HG03045 (cell line): ENCODE measurements around the gene RAD51B.
"Not testable (repeated sequence)": the region's sequence is repeated elsewhere in the genome, so short reads cannot be mapped to it uniquely, and the experiment has no call there.

ENCODE experiments used
- ATAC-seq: cut with Tn5 transposase; IDR thresholded peaks from one replicate; pipeline ENCODE4 v1.9.1; 2021; ENCODE audit warnings: mild to moderate bottlenecking, moderate library complexity; ENCODE audit not compliant: unreplicated experiment

RAD51B gene

DNA sequence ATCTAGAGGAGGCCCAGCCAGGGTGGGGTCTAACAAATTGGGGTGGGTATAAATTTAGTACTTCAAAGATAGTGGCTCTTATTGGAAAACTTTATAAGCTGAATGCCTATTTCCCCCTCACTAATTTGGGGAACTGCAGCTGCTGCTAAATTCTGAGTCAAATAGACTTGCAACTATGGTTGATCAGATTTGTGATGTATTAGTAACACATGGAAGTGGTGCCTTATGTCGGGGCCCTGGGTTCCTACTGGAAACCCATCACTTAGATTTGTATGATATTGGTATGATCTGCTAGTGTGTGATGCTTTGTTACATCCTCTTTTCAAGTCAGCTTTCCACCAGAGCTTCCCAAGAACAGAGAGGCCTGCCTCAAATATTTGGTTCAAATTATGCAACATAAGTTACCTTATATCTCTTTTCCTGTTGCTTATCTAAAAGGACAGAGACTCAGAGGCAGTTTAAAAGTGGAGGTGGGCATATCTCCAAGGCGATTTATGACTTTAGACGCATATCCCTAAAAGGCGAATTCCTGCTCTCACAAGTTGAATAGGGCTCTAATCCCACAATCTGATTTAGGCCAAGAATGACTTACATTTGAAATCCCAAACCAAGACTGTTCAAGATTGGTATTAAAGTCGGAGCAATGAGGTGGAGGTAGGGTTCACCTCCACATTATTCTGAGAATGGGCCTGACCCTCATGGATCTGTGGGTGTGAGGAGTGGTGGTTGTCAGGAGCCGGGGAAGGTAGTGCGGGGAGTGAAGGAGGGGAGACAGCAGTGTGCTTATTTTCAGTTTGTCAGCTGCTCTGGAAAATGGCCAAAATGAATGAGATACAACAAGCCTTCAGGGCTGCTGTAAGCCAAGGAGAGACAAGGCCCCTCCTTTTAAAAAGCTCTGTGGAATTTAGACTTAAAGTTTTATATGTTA, 425.8 kb downstream of the RAD51B start:
- ATAC-seq, result no peak

DNA sequence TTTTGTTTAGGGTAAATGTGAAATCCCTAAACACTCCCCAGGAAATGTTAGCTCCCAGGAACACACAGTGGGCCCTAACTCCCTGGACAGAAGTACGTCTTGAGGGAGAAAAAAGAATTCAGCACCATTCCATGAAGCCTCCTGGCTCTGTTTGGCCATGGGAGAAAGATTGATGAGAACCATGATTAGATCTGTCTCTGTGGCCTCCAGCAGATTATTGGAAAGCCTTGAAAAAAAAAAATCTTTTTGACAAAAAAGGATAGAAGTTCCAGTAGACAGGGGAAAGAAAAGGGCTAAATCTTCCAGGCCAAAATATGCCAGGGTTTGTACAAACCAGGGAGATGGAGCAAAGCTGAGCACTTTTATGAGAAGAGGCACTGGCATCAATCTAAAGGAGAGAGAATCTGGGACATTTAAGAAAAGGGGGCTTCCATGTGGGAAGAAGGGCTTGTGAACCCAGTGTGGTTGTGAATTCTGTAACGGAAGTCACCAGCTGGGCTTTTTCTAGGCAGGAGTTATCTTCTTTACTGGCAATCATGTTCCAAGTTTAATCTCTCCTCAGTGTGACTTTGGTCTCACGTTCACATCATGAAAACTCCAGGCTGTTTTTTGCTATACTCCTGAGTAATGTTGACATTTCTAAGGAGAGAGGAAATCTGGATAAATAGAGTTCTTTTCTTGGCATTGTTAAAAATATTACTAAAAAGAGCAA, 426.7 kb downstream of the RAD51B start:
- ATAC-seq, result no peak

DNA sequence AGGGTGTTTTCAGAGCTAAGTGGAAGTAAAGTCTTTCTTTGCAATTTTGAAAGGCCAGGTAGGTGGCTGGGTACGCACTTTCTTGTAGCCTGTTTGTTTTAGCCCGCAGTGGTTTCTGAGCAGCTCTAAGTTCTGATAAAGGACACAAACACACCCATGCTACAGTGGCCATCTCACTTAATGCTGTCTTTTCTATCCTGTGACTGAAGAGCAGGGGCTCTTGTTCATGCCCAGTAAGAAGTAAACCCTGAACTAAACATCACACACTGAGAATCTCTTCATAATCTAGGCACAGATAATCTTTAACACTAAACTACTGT, 427.2 kb downstream of the RAD51B start:
- no peak for ATAC-seq

DNA sequence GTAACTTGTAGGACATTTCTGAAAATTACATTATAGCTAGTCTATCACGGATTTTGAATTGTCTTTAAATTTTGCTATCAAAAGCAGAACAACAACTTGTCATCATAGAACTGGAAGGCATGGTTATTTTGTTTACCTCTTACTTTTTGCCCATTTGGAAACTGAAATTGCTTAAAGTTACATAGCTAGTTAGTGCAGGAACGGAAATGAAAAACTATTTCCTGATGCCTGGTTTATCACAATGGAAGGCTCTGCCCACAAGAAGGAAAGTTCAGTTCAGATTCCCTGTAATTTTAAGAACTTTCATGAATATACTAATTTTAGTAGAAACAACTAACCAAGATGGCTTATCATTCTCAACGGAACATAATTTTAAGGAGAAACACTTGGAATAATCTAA, 427.7 kb downstream of the RAD51B start:
- ATAC-seq, result no peak

DNA sequence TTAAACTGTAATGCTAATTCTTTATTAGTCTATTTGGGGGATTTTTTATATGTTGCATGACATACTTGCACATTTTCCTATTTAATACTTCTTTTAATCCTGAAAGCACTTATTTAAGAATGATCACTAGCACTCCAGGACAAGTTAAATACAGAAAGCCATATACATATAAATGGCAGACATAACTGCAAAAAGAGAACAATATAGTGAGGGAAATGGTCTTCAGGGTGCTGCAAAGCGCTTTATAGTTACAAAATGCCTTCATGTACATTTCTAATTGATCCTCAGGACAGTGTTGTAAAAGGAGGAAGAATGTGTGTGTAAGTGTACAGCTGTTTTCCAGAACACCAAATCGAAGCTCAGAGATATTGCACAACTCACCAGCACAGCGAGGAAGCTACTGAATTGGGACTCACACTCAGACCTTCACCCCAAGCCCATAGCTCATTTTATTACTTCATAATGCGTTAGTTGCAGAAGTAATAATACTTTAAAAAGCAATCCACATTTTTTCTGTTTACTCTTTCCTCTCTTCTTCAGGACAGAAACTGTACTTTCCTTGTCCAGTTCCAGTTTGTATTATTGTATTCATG, 428.2 kb downstream of the RAD51B start:
- no peak for ATAC-seq

DNA sequence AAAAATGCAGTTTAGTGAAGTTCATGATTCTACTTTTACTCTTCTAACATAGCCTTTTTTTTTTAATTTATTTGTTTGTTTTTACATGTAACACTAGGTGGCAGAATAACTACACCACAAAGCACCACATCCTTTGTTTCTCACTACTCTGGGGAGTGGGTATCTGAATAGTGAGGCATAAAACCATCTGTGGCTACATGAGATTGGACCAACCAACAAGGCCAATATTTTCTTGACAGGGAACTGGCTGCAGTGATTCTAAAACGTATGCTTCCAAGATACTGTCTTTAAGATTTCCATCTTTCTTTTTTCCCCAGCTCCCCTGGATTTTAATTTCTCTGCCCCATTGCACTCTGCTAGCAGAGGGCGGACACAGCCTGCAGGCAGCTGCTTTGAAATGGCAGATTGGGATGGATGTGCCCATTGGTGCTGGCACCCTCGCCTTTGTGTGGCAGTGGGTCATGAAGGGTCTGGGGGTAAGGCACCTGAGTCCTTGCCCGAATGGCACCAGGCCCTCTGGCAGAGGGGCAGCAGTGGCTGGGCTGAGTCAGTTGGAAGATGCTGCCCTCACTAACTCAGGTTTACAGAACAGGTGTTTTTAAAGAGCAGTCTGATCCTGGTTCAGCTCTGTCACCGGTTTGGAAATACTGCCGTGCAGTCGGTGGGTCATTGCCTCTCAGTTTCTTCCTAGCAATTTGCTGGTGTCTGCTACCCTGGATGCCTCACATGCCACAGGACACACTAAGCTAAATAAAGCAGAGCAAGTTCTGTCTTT, 429.1 kb downstream of the RAD51B start:
- no peak for ATAC-seq

DNA sequence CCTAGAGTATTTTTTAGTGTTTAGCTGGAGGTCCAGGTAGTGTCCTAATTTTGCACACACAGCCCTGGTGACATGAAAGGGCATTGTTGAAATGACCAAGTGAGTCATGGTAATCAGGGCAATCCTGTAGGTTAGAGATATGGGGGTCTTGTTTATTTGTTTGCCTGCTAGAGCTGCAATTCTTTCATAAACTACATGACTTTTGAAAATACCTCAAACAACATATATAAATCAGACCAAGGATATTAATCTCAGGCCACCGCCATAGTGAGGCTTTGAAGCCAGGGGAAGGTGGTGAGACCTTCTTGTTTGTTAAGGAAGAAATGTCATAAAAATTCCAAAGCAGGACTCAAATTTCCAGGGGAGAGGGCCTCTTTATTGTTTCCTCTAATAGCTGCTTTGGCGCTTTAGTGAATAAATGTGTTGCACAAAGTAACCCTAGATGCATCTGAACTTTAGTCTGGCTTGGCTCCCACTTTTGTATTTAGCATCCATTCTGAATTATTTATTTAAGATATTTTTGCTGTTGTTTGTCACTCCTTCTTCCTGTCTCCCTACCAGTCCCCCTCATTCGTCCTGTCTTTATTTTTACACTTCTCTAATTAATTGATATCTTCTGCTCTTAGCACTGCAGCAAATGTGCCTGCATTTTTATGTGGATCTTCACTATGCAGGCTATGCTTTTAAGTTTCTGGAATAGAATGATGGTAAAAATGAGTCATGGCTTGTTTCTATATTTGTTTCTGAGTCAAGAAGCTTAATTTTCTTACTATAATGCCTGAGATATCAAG, 430.3 kb downstream of the RAD51B start:
- ATAC-seq, result no peak

DNA sequence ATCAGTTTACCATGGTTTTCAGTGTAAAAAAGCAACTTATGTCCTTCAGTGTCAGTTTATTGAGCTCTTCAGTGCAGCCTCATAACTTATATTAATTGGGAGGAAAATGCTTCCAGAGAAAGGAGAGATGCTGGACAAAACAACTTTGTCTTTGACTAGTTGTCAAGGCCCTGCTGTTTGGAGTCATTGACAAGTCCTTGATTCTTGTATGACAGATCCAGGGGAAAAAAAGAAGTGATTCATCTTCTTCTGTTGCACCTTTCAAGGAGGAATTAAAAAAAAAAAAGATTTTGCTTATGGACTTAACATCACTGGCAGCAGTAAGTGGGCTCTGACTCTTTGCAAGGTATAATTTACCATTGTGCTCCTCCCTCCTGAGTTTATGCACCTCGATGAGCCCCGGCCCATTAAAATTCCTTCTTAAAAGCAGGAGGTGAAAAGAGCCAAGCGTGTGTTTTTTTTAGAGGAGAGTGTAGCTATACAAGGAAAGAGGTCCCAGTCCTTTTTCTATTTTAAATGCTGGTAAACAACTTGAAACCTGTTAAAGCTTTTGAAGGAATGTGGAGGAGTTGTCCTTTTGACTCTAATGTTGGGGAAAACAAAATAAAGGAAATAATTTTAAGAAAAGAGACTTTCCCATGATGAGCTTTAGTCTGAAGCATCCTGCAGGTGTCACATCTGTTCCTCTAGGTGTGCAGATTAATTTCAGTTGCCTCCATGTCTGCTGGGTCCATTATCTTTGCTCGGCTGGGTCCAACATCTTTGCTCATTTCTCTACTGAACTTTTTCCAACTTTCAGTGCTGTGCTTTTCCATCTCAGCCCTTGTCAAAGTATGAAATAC, 431.6 kb downstream of the RAD51B start:
- ATAC-seq, result no peak

DNA sequence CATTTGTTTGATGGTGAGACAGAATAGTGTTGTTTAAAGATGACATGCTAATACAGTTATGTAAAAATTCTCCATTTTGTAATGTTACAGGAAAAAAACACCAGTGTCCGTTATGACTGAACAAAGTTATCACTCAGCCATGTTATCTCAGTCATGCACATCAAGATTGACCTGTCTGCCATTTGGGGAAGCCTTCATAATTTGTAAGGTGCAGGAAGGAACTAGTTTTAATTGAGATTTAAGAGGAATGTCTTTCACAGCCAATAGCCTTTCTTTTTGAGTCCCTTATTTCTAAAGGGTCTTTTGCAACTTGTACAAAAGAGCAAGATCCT, 432.2 kb downstream of the RAD51B start:
- no peak for ATAC-seq

DNA sequence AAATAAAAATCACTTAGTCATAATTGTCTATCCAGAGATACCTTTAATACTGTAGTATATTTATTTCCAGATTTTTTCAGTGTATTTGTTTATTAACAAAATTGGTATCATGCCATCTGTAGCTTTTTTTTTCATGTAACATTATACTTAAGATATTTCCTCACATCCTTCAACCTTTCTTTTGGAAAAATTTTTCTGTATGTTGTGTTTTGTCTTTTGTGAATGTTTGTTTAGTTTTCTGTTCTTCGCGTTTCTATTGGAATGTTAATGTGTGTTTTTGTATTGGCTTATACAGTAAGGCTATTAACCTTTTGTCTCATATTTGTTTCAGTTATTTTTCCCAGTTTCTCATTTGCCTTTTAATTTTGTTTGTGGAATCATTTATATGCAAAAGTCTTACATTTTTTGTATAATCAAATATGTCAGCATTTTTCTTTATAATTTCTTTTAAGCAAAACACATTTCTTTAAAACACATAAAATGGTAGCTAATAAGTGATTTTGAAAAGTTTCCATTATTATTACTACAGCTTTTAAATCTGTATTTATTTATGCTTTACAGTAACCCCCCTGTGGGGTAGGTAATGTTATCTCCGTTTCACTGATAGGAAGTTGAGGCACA, 433.7 kb downstream of the RAD51B start:
- no peak for ATAC-seq

DNA sequence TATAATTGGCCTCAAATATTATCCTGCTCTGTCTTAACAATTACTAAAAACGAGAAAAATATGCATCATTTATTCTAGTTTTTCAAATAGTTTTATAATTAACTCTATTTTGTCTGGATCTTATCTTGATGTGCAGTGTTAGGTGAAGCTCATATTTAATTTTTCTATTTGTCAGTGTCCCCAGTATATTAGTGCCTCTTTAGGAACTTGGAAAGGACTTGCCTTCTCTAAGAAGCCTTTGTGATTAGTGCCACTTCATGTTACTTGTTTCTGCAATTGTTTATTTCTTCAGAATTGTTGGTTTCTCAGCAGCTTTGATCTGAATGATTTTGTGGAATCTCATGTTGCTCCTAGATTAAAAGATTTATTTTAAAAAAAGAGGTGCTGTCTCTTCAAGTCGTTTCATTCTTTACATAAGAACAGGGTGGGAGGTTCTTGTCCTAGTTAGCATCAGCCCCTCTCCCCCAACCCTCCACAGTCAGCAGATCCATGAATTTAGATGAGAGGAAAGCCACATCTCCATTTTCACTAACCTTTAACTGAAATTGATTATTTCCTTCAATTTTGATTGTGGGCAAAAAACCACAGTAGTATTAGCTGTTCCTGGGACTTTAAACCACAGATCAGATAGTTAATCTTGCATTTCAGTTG, 434.4 kb downstream of the RAD51B start:
- no peak for ATAC-seq

DNA sequence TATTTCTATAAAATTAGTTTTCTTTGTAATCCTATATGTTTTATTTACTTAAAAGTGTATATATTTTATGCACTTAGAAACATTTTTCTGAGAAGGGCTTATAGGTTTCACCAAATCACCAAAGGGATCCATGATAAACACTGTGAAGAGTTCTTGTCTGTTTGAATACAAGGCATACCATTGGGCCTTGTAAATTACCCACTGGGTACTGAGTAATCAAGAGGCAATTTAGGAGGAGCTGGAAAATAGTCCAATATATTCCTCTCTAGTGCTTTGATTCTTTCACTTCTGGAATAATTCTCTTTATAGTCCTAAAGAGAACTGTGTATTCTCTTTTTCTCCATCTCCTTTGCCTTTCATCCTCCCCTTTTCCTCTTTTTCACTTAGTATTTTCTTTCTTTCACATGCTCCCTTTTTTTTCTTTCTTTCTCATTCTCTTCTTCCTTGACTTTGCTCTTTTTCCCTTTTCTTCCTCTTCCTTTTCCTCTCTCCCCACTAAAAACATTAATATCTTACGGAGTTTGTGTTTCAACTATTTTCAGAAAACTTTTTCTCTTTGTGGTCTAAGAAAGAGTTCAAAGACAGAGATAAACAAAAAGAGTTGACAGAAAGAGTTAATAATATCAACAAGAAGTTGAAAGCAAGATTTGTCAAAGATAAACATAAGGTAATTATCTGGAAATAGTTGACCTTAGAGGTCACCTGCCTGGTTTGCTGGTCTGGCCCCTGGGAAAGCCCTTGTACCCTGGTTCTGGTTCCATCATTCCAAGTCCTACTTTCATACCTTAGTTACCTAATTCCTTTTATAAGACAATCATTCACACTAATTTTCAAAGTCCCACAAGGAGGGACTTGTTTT, 435.3 kb downstream of the RAD51B start:
- no peak for ATAC-seq

DNA sequence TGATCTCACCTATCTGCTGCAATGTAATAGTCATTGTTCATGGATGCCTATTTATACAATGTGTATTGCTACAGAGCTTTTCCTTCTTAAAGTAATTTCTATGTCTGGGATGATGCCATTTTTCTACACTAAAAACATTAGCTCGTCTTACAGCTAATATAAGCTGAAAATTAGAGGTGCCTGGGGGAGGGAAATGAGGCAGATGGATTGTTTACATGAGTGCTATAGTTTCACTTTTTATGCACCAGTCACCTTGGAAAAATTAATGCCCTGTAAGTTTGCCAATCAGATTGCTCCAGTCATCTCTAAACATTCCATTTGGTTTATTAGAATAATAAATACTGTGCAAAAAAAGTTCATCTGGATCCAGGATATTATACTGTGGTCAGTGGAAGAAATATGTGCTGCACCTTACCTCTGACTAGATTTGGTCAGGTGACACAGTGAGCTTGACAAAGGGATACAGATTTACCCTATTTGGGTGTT, 436.2 kb downstream of the RAD51B start:
- no peak for ATAC-seq

DNA sequence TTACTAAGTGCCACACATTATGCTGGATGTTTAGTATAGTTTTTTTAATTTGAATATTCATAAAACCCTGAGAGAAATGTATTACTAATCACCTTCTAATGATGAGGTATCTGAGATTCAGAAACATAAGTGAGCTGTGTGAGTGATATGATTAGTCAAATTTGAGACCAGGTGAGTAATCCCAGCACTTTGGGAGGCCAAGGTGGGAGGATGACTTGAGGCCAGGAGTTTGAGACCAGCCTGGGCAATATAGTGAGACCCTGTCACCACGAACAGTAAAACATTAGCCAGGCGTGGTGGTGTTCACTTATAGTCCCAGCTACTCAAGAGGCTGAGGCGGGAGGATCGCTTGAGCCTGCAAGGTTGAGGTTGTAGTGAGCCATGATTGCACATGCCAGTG, 438.4 kb downstream of the RAD51B start:
- ATAC-seq, result no peak

DNA sequence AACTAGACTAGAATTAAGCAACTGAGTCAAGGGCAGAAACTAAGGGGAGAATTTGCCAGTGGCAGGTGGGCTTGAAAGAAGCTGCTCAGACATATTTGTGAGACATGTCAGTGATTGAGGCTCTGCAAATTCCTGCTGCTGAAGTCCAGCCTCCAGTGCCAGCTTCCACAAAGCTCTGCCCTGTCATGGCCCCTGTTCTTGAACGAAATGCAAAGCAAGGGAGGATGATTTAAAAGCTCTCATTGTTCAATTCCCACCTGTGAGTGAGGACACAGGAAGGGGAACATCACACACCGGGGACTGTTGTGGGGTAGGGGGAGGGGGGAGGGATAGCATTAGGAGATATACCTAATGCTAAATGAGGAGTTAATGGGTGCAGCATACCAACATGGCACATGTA, 439.4 kb downstream of the RAD51B start:
- not testable (repeated sequence) for ATAC-seq

DNA sequence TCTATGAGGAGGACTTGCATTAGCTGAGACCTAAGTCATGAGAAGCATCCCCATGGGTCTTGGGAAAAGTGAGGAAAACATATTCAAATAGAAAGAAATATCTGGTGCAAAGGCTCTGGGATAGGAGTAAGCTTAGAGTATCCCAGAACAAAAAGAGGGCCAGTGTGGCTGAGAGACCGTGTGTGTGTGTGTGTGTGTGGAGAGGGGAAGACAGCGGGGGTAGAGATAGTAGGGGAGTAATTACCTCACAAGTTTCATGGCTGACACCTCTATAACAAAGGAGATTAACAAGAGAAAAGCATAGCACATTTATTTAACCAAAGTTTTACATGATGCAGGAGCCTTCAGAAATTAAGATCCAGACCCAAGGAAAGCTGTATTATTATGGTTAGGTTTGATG, 440.5 kb downstream of the RAD51B start:
- ATAC-seq, result no peak

DNA sequence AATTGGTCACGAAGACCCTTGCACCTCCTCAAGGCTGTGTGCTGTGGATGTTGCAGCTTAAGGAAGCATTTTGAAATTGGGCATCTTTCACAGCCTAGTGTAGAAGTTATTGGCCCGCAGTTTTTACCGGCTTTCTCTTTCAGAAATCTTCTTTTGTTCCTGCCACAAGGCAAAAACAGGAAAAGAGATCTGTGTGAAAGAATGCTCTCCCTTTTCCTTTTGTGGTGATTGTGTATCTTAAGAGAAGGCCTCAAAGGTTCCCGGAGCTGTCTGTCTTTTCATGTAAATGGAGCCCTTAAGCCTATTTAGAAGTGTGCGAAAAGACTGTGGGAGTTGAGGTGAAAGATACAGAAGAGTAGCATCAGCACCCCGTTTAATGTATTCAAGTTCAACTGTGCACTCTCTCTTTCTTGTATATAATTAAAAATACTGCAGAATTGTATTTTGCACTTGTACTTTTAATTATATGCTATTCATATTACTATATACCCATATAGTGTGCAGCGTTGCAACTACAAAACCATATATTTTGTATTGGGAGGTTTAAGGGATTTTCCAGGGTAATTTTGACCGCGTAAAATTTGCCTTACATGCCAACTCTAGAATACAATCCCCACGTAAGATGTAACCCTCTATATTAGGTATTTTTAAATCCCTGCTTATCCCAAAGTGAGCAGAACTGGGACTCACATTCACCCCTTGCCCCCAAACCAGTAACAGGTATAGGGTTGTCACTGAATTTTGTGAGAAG, 441.7 kb downstream of the RAD51B start:
- no peak for ATAC-seq
